Measurements from ENCODE around the gene MTMR3.
"Not testable (repeated sequence)": the region's sequence is repeated elsewhere in the genome, so short reads cannot be mapped to it uniquely, and the experiment has no call there.

MTMR3 gene

GRCh38 chr22:29842740-29843139, 40.2 kb upstream of the MTMR3 start:
- no peak overlapping the region for H3K27ac ChIP-seq (ENCODE audit: low read depth, low read length)
- H3K9ac ChIP-seq (ENCODE audit: low read depth in 1 of 2, low read length in 2 of 2) = no peak overlapping the region

GRCh38 chr22:29846290-29846689, 36.7 kb upstream of the MTMR3 start:
- no peak overlapping the region for H3K27ac ChIP-seq (ENCODE audit: low read depth, low read length)
- no peak overlapping the region for H3K9ac ChIP-seq (ENCODE audit: low read depth in 1 of 2, low read length in 2 of 2)
- H3K9me3 ChIP-seq (ENCODE audit: control insufficient read depth in 1 of 2, low read length in 2 of 2) = peaks cover 0 to 3% of the 10 kb centered on the region in 2 donors
- H3K4me3 ChIP-seq (ENCODE audit: low read depth in 1 of 2, low read length in 2 of 2) = no peak overlapping the region
- no peaks in the 10 kb centered on the region for H3K27me3 ChIP-seq (ENCODE audit: control insufficient read depth in 1 of 2, insufficient read depth in 2 of 2, low read length in 2 of 2)
- H3K36me3 ChIP-seq (ENCODE audit: control insufficient read depth in 1 of 2, insufficient read depth in 2 of 2, low read length in 2 of 2) = no peaks in the 10 kb centered on the region
- no peaks in the 10 kb centered on the region for H3K4me1 ChIP-seq (ENCODE audit: control insufficient read depth in 1 of 2, insufficient read depth in 2 of 2, low read length in 2 of 2)

More at GRCh38 chr22:29842740-29843139, 40.2 kb upstream of the MTMR3 start:
- peaks cover 0 to 6% of the 10 kb centered on the region in 2 donors for H3K4me1 ChIP-seq (ENCODE audit: control insufficient read depth in 1 of 2, insufficient read depth in 2 of 2, low read length in 2 of 2)
- peaks cover 0 to 3% of the 10 kb centered on the region in 2 donors for H3K9me3 ChIP-seq (ENCODE audit: control insufficient read depth in 1 of 2, low read length in 2 of 2)
- no peaks in the 10 kb centered on the region for H3K36me3 ChIP-seq (ENCODE audit: control insufficient read depth in 1 of 2, insufficient read depth in 2 of 2, low read length in 2 of 2)
- no peak overlapping the region for H3K4me3 ChIP-seq (ENCODE audit: low read depth in 1 of 2, low read length in 2 of 2)
- no peaks in the 10 kb centered on the region for H3K27me3 ChIP-seq (ENCODE audit: control insufficient read depth in 1 of 2, insufficient read depth in 2 of 2, low read length in 2 of 2)

GRCh38 chr22:29848111-29848510, 34.9 kb upstream of the MTMR3 start:
- no peaks in the 10 kb centered on the region for H3K36me3 ChIP-seq (ENCODE audit: control insufficient read depth in 1 of 2, insufficient read depth in 2 of 2, low read length in 2 of 2)
- no peaks in the 10 kb centered on the region for H3K27me3 ChIP-seq (ENCODE audit: control insufficient read depth in 1 of 2, insufficient read depth in 2 of 2, low read length in 2 of 2)
- peaks cover 0 to 3% of the 10 kb centered on the region in 2 donors for H3K9me3 ChIP-seq (ENCODE audit: control insufficient read depth in 1 of 2, low read length in 2 of 2)
- H3K4me1 ChIP-seq (ENCODE audit: control insufficient read depth in 1 of 2, insufficient read depth in 2 of 2, low read length in 2 of 2) = no peaks in the 10 kb centered on the region
- no peak overlapping the region for H3K9ac ChIP-seq (ENCODE audit: low read depth in 1 of 2, low read length in 2 of 2)
- H3K27ac ChIP-seq (ENCODE audit: low read depth, low read length) = no peak overlapping the region
- no peak overlapping the region for H3K4me3 ChIP-seq (ENCODE audit: low read depth in 1 of 2, low read length in 2 of 2)

GRCh38 chr22:29854432-29854831, 28.5 kb upstream of the MTMR3 start:
- Histone ChIP-seq H3K27me3 (ENCODE audit: control insufficient read depth in 1 of 2, insufficient read depth in 2 of 2, low read length in 2 of 2) (no peaks in the 10 kb centered on the region), H3K9ac (ENCODE audit: low read depth in 1 of 2, low read length in 2 of 2) (no peak overlapping the region), H3K9me3 (ENCODE audit: control insufficient read depth in 1 of 2, low read length in 2 of 2) (no peaks in the 10 kb centered on the region), H3K36me3 (ENCODE audit: control insufficient read depth in 1 of 2, insufficient read depth in 2 of 2, low read length in 2 of 2) (no peaks in the 10 kb centered on the region), H3K4me1 (ENCODE audit: control insufficient read depth in 1 of 2, insufficient read depth in 2 of 2, low read length in 2 of 2) (no peaks in the 10 kb centered on the region), H3K27ac (ENCODE audit: low read depth, low read length) (no peak overlapping the region), H3K4me3 (ENCODE audit: low read depth in 1 of 2, low read length in 2 of 2) (no peak overlapping the region)

- H3K27ac ChIP-seq (ENCODE audit: low read depth, low read length) = no peak overlapping the region
Observed at GRCh38 chr22:29855611-29856181, 27.3 kb upstream of the MTMR3 start.

GRCh38 chr22:29856496-29856895, 26.5 kb upstream of the MTMR3 start:
- Histone ChIP-seq H3K27me3 (ENCODE audit: control insufficient read depth in 1 of 2, insufficient read depth in 2 of 2, low read length in 2 of 2) (no peaks in the 10 kb centered on the region), H3K4me1 (ENCODE audit: control insufficient read depth in 1 of 2, insufficient read depth in 2 of 2, low read length in 2 of 2) (no peaks in the 10 kb centered on the region), H3K36me3 (ENCODE audit: control insufficient read depth in 1 of 2, insufficient read depth in 2 of 2, low read length in 2 of 2) (no peaks in the 10 kb centered on the region), H3K27ac (ENCODE audit: low read depth, low read length) (no peak overlapping the region), H3K4me3 (ENCODE audit: low read depth in 1 of 2, low read length in 2 of 2) (no peak overlapping the region), H3K9ac (ENCODE audit: low read depth in 1 of 2, low read length in 2 of 2) (no peak overlapping the region), H3K9me3 (ENCODE audit: control insufficient read depth in 1 of 2, low read length in 2 of 2) (no peaks in the 10 kb centered on the region)

More at GRCh38 chr22:29855611-29856181, 27.3 kb upstream of the MTMR3 start:
- H3K36me3 ChIP-seq (ENCODE audit: control insufficient read depth in 1 of 2, insufficient read depth in 2 of 2, low read length in 2 of 2) = no peaks in the 10 kb centered on the region
- H3K9me3 ChIP-seq (ENCODE audit: control insufficient read depth in 1 of 2, low read length in 2 of 2) = no peaks in the 10 kb centered on the region
- no peak overlapping the region for H3K9ac ChIP-seq (ENCODE audit: low read depth in 1 of 2, low read length in 2 of 2)
- H3K4me1 ChIP-seq (ENCODE audit: control insufficient read depth in 1 of 2, insufficient read depth in 2 of 2, low read length in 2 of 2) = no peaks in the 10 kb centered on the region
- no peak overlapping the region for H3K4me3 ChIP-seq (ENCODE audit: low read depth in 1 of 2, low read length in 2 of 2)
- no peaks in the 10 kb centered on the region for H3K27me3 ChIP-seq (ENCODE audit: control insufficient read depth in 1 of 2, insufficient read depth in 2 of 2, low read length in 2 of 2)

GRCh38 chr22:29859030-29859429, 23.9 kb upstream of the MTMR3 start:
- H3K27ac ChIP-seq (ENCODE audit: low read depth, low read length); H3K9me3 ChIP-seq (ENCODE audit: control insufficient read depth in 1 of 2, low read length in 2 of 2); H3K9ac ChIP-seq (ENCODE audit: low read depth in 1 of 2, low read length in 2 of 2); H3K4me1 ChIP-seq (ENCODE audit: control insufficient read depth in 1 of 2, insufficient read depth in 2 of 2, low read length in 2 of 2); H3K4me3 ChIP-seq (ENCODE audit: low read depth in 1 of 2, low read length in 2 of 2); H3K36me3 ChIP-seq (ENCODE audit: control insufficient read depth in 1 of 2, insufficient read depth in 2 of 2, low read length in 2 of 2); H3K27me3 ChIP-seq (ENCODE audit: control insufficient read depth in 1 of 2, insufficient read depth in 2 of 2, low read length in 2 of 2): not testable (repeated sequence)

GRCh38 chr22:29860006-29860766, 22.8 kb upstream of the MTMR3 start:
- Histone ChIP-seq H3K4me3 (ENCODE audit: low read depth in 1 of 2, low read length in 2 of 2) (no peak overlapping the region), H3K9me3 (ENCODE audit: control insufficient read depth in 1 of 2, low read length in 2 of 2) (no peaks in the 10 kb centered on the region), H3K27ac (ENCODE audit: low read depth, low read length) (no peak overlapping the region), H3K27me3 (ENCODE audit: control insufficient read depth in 1 of 2, insufficient read depth in 2 of 2, low read length in 2 of 2) (no peaks in the 10 kb centered on the region), H3K4me1 (ENCODE audit: control insufficient read depth in 1 of 2, insufficient read depth in 2 of 2, low read length in 2 of 2) (no peaks in the 10 kb centered on the region), H3K9ac (ENCODE audit: low read depth in 1 of 2, low read length in 2 of 2) (no peak overlapping the region), H3K36me3 (ENCODE audit: control insufficient read depth in 1 of 2, insufficient read depth in 2 of 2, low read length in 2 of 2) (no peaks in the 10 kb centered on the region)

GRCh38 chr22:29861672-29862297, 21.2 kb upstream of the MTMR3 start:
- no peak overlapping the region for H3K27ac ChIP-seq (ENCODE audit: low read depth, low read length)
- H3K9me3 ChIP-seq (ENCODE audit: control insufficient read depth in 1 of 2, low read length in 2 of 2) = no peaks in the 10 kb centered on the region
- H3K9ac ChIP-seq (ENCODE audit: low read depth in 1 of 2, low read length in 2 of 2) = no peak overlapping the region

GRCh38 chr22:29865572-29865971, 17.4 kb upstream of the MTMR3 start:
- not testable (repeated sequence) for H3K27ac ChIP-seq (ENCODE audit: low read depth, low read length); H3K27me3 ChIP-seq (ENCODE audit: control insufficient read depth in 1 of 2, insufficient read depth in 2 of 2, low read length in 2 of 2); H3K4me3 ChIP-seq (ENCODE audit: low read depth in 1 of 2, low read length in 2 of 2); H3K9me3 ChIP-seq (ENCODE audit: control insufficient read depth in 1 of 2, low read length in 2 of 2); H3K9ac ChIP-seq (ENCODE audit: low read depth in 1 of 2, low read length in 2 of 2); H3K36me3 ChIP-seq (ENCODE audit: control insufficient read depth in 1 of 2, insufficient read depth in 2 of 2, low read length in 2 of 2); H3K4me1 ChIP-seq (ENCODE audit: control insufficient read depth in 1 of 2, insufficient read depth in 2 of 2, low read length in 2 of 2)

More at GRCh38 chr22:29861672-29862297, 21.2 kb upstream of the MTMR3 start:
- Histone ChIP-seq H3K4me1 (ENCODE audit: control insufficient read depth in 1 of 2, insufficient read depth in 2 of 2, low read length in 2 of 2) (no peaks in the 10 kb centered on the region), H3K4me3 (ENCODE audit: low read depth in 1 of 2, low read length in 2 of 2) (no peak overlapping the region), H3K27me3 (ENCODE audit: control insufficient read depth in 1 of 2, insufficient read depth in 2 of 2, low read length in 2 of 2) (no peaks in the 10 kb centered on the region), H3K36me3 (ENCODE audit: control insufficient read depth in 1 of 2, insufficient read depth in 2 of 2, low read length in 2 of 2) (no peaks in the 10 kb centered on the region)
